ENCODE data around the gene TACR1.
"Not testable (repeated sequence)": the region's sequence is repeated elsewhere in the genome, so short reads cannot be mapped to it uniquely, and the experiment has no call there.

The TACR1 gene

DNA sequence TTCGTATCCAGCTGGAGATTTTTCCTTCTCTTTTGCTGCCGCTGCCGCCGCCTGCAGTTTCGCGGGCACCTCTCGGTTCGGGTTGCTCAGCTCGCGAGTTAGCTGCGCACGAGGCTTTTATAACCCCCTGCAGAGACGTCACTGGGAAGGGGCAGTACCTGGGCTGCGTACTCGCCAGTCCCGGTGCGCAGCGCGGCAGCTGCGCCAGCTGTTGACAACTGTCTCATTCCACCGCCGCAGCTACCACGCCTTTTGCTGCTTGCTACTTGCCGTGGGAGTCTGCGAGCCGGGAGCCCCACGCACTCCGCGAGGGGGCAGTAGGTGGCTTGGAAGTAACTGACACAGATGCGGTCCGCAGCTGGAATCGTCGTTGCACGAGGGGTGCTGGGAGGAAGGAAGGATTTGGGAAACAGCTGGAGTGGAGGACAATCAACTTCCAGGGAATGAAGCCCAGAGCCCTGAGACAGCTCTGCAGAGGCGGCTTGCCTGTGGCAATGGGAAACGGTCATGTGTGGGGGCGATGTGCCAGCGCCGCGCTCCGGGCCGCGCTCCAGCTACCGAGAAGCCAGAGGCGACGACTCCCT is at the start of gene TACR1:
TSS of gene TACR1 (minus strand) at position 93 of the 584 bp plus-strand sequence. CDS start 586 bp downstream, outside the sequence.
- DNase-seq (ENCODE audit: low read depth in 2 of 2) = peak; percentile 34 to 42

- not testable (repeated sequence) for DNase-seq (ENCODE audit: low read depth in 2 of 2)
Measured at GRCh38 chr2:75248581-75248980, 49.3 kb upstream of the TACR1 start.

- no peak for DNase-seq (ENCODE audit: low read depth in 2 of 2)
Measured at GRCh38 chr2:75246441-75247167, 47.3 kb upstream of the TACR1 start.

GRCh38 chr2:75243219-75243618 is 43.9 kb upstream of the TACR1 start:
- DNase-seq (ENCODE audit: low read depth in 2 of 2) = no peak

GRCh38 chr2:75241696-75242095 is 42.4 kb upstream of the TACR1 start:
- DNase-seq (ENCODE audit: low read depth in 2 of 2) = no peak

GRCh38 chr2:75238670-75239330 is 39.5 kb upstream of the TACR1 start:
- DNase-seq (ENCODE audit: low read depth in 2 of 2) = peak; percentile 65 to 66

DNA sequence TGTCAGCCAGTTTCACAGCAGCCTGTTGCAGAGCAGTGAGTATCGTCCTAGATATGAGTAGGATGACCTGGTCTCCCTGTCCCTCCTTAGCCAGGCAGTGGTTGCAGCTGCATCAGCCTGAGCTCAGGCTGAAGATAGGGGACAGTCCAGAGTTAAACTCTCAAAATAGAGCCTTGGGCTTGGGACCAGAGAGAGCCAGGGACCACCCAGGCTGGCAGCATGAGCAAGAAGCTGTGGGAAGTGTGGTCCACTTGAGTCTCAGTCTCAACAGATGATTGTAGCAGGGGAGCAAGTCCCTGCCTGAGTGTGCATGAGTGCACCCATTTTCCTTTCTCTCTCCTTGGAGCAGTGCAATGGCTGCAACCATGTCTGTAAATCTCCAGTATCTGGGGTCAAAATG is 38.0 kb upstream of the TACR1 start:
- no peak for DNase-seq (ENCODE audit: low read depth in 2 of 2)

GRCh38 chr2:75233965-75234364 is 34.6 kb upstream of the TACR1 start:
- DNase-seq (ENCODE audit: low read depth in 2 of 2) = no peak

- DNase-seq (ENCODE audit: low read depth in 2 of 2) = no peak
Measured at GRCh38 chr2:75226617-75227016, 27.3 kb upstream of the TACR1 start.

- DNase-seq (ENCODE audit: low read depth in 2 of 2) = no peak
Measured at GRCh38 chr2:75226099-75226498, 26.8 kb upstream of the TACR1 start.

GRCh38 chr2:75224636-75225094 is 25.3 kb upstream of the TACR1 start:
- no peak for DNase-seq (ENCODE audit: low read depth in 2 of 2)

DNA sequence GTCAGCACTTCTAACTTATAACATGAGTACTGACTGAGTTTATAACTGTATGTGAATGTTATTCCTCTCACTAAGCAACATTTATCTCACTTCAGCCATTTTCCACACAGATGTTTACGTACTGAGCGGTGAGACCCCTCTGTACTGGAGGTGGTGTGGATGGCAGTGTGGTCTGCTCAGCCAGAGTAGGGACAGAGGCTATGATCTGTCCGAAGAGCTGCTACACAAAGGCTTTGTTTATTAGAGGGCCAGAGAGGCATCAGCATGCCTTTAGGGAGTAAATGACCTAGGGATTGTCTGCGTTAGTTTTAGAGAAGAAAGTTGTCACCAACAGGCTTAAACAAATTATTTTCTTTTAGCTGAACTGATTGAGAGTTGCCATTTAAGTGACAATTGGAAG is 23.2 kb upstream of the TACR1 start:
- DNase-seq (ENCODE audit: low read depth in 2 of 2) = no peak

- peak; percentile 31 to 38 for DNase-seq (ENCODE audit: low read depth in 2 of 2)
Measured at GRCh38 chr2:75221862-75222261, 22.5 kb upstream of the TACR1 start.

DNA sequence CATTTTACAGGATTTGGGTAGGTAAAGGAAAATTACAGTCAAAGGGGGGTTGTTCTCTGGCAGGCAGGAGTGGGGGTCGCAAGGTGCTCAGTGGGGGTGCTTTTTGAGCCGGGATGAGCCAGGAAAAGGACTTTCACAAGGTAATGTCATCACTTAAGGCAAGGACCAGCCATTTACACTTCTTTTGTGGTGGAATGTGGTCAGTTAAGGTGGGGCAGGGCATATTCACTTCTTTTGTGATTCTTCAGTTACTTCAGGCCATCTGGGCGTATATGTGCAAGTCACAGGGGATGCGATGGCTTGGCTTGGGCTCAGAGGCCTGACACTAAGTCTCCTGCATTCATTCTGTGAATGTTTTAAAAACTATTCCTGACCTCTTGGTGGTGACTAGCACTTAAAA is 19.9 kb upstream of the TACR1 start:
- not testable (repeated sequence) for DNase-seq (ENCODE audit: low read depth in 2 of 2)

- DNase-seq (ENCODE audit: low read depth in 2 of 2) = no peak
Measured at GRCh38 chr2:75211266-75211770, 12.0 kb upstream of the TACR1 start.

- DNase-seq (ENCODE audit: low read depth in 2 of 2) = no peak
Measured at GRCh38 chr2:75210409-75210808, 11.1 kb upstream of the TACR1 start.

DNA sequence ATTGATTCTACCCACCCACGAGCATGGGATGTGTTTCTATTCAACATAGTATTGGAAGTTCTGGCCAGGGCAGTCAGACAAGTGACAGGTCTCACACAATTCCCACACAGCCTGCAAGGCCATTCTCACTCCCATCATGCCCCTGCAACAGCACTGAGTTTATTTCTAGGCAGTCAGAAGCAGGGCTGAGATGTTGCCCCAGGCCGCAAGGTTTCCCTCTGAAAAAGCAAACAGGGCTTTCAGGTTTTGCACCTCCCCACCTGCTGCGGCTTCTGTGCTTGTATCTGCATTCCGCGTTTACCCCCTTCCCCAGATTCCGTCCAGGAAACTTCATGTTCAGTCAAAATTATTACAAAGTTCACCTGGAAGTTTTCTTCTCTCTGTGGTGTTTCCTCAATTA is 9.4 kb upstream of the TACR1 start:
- no peak for DNase-seq (ENCODE audit: low read depth in 2 of 2)

DNA sequence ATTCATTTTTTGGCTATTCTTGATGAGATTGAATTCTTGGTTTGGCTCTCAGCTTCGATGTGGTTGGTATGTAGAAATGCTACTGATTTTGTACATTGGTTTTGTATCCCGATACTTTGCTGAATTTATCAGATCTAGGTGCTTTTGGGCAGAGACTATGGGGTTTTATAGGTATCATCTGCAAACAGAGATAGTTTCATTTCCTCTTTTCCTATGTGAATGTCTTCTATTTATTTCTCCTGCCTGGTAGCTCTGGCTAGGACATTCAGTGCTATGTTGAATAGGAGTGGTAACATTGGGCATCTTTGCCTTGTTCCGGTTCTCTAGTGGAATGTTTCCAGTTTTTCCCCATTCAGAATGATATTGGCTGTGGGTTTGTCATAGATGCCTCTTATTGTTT is 5.5 kb upstream of the TACR1 start:
- DNase-seq (ENCODE audit: low read depth in 2 of 2) = no peak

GRCh38 chr2:75202359-75202758 is 3.0 kb upstream of the TACR1 start:
- DNase-seq (ENCODE audit: low read depth in 2 of 2) = no peak

GRCh38 chr2:75200140-75201096 is 1.1 kb upstream of the TACR1 start:
- DNase-seq (ENCODE audit: low read depth in 2 of 2) = no peak

- DNase-seq (ENCODE audit: low read depth in 2 of 2) = no peak
Measured at GRCh38 chr2:75195076-75195691, 4.1 kb downstream of the TACR1 start.
